SK-N-SH treated with all-trans-retinoic acid at 6 μM for 48 hours (cell line): ENCODE measurements around the gene PAPSS1.

Experiments
- ATAC-seq: fragments of 200-7000 bp; cut with Tn5 transposase; 3 replicates; pipeline ENCODE4 v1.9.1; 2020; ENCODE audit warnings: mild to moderate bottlenecking, moderate library complexity
- BACH2 ChIP-seq: fragments of 250-450 bp; sonication (Bioruptor Pico); IDR thresholded peaks from 2 replicates; pipeline ENCODE4 v1.9.0; 2021; ENCODE audit warnings: mild to moderate bottlenecking, borderline replicate concordance
- CSDC2 ChIP-seq: fragments of 250-450 bp; sonication (Bioruptor Pico); IDR thresholded peaks from 2 replicates; pipeline ENCODE4 v1.5.0; 2020; ENCODE audit warnings: mild to moderate bottlenecking, moderate library complexity
- ESRRG ChIP-seq: fragments of 250-450 bp; sonication (Bioruptor Pico); IDR thresholded peaks from 2 replicates; pipeline ENCODE4 v1.6.1; 2021; ENCODE audit warnings: mild to moderate bottlenecking
- GLIS3 ChIP-seq: fragments of 250-450 bp; sonication (Bioruptor Pico); IDR thresholded peaks from 2 replicates; pipeline ENCODE4 v1.5.0; 2020; ENCODE audit warnings: mild to moderate bottlenecking, moderate library complexity
- ISL1 ChIP-seq: fragments of 250-450 bp; sonication (Bioruptor Pico); IDR thresholded peaks from 2 replicates; pipeline ENCODE4 v2.1.2; 2022; ENCODE audit warnings: mild to moderate bottlenecking, moderate library complexity
- PPARA ChIP-seq: fragments of 250-450 bp; sonication (Bioruptor Pico); IDR thresholded peaks from 2 replicates; pipeline ENCODE4 v1.5.0; 2020; ENCODE audit warnings: mild to moderate bottlenecking, borderline replicate concordance
- RARB ChIP-seq: fragments of 250-450 bp; sonication (Bioruptor Pico); IDR thresholded peaks from 2 replicates; pipeline ENCODE4 v1.8.0; 2021; ENCODE audit warnings: mild to moderate bottlenecking, moderate library complexity
- SNAI2 ChIP-seq: fragments of 250-450 bp; sonication (Bioruptor Pico); IDR thresholded peaks from 2 replicates; pipeline ENCODE4 v1.5.0; 2020; ENCODE audit warnings: mild to moderate bottlenecking, moderate library complexity
- TOX ChIP-seq: fragments of 250-450 bp; sonication (Bioruptor Pico); IDR thresholded peaks from 2 replicates; pipeline ENCODE4 v1.8.0; 2021; ENCODE audit warnings: mild to moderate bottlenecking, moderate library complexity, borderline replicate concordance
- ZC3H10 ChIP-seq: fragments of 250-450 bp; sonication (Bioruptor Pico); IDR thresholded peaks from 2 replicates; pipeline ENCODE4 v1.5.1; 2021; ENCODE audit warnings: mild to moderate bottlenecking, moderate library complexity
- ZFP3 ChIP-seq: fragments of 250-450 bp; sonication (Bioruptor Pico); IDR thresholded peaks from 2 replicates; pipeline ENCODE4 v1.5.0; 2020; ENCODE audit warnings: mild to moderate bottlenecking, moderate library complexity
- ZFP30 ChIP-seq: fragments of 450-650 bp; formaldehyde crosslinking; IDR thresholded peaks from 2 replicates; pipeline ENCODE4 v1.5.0; 2022; ENCODE audit warnings: mild to moderate bottlenecking, moderate library complexity
- ZNF565 ChIP-seq: fragments of 450-650 bp; formaldehyde crosslinking; conservative IDR thresholded peaks from 2 replicates; pipeline ENCODE4 v1.5.0; 2020; ENCODE audit warnings: low read depth, mild to moderate bottlenecking, moderate library complexity
- ZNF70 ChIP-seq: fragments of 450-650 bp; formaldehyde crosslinking; IDR thresholded peaks from 2 replicates; pipeline ENCODE4 v1.5.0; 2020; ENCODE audit warnings: mild to moderate bottlenecking, moderate library complexity
- ZNF8 ChIP-seq: fragments of 450-650 bp; formaldehyde crosslinking; IDR thresholded peaks from 2 replicates; pipeline ENCODE4 v1.5.0; 2020; ENCODE audit warnings: mild to moderate bottlenecking, moderate library complexity
- TF ChIP-seq, protein P1 (sequence below): fragments of 250-450 bp; sonication (Bioruptor Pico); IDR thresholded peaks from 2 replicates; pipeline ENCODE4 v1.5.0; 2020; ENCODE audit warnings: mild to moderate bottlenecking, moderate library complexity
- TF ChIP-seq, protein P2 (sequence below): fragments of 250-450 bp; sonication (Bioruptor Pico); IDR thresholded peaks from 2 replicates; pipeline ENCODE4 v1.5.1; 2020; ENCODE audit warnings: low read depth, mild to moderate bottlenecking, moderate library complexity
- TF ChIP-seq, protein P3 (sequence below): fragments of 250-450 bp; sonication (Bioruptor Pico); IDR thresholded peaks from 2 replicates; pipeline ENCODE4 v1.5.1; 2021; ENCODE audit warnings: mild to moderate bottlenecking, moderate library complexity
- TF ChIP-seq, protein P4 (sequence below): fragments of 250-450 bp; sonication (Bioruptor Pico); IDR thresholded peaks from 2 replicates; pipeline ENCODE4 v1.8.0; 2021; ENCODE audit warnings: low read depth, mild to moderate bottlenecking, moderate library complexity, borderline replicate concordance
- TF ChIP-seq, protein P5 (sequence below): fragments of 250-450 bp; sonication (Bioruptor Pico); IDR thresholded peaks from 2 replicates; pipeline ENCODE4 v1.8.0; 2020; ENCODE audit warnings: mild to moderate bottlenecking, moderate library complexity, borderline replicate concordance

PAPSS1 gene

DNA sequence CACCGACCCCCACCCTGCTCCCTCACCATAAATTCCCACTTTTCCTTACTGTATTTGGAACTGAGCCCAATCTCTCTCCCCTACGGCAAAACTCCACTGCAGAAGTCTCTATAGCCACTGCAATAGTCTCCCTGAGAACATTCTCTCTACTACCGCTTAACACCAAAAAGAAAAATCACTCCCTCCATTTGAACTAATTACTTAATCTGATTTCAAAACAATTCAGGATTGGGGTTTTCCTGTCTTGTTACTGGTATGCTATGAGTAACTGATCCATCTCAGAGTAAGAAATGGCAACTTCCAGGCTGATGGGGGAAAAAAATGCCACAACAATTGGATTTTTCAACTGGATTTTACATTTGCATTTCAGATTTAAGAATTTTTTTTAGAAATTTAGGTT is 5.8 kb downstream of the PAPSS1 start:
- TF ChIP-seq ZC3H10 (no peak), ZFP30 (CRISPR knock-in tag) (no peak), RARB (CRISPR knock-in tag) (no peak), ESRRG (CRISPR knock-in tag) (no peak), ZNF8 (CRISPR knock-in tag) (no peak), BACH2 (CRISPR knock-in tag) (no peak), TOX (CRISPR knock-in tag) (no peak), SNAI2 (CRISPR knock-in tag) (no peak), PPARA (CRISPR knock-in tag) (no peak), ZFP3 (CRISPR knock-in tag) (no peak), ZNF70 (CRISPR knock-in tag) (no peak)
- TF ChIP-seq, protein P1, sequence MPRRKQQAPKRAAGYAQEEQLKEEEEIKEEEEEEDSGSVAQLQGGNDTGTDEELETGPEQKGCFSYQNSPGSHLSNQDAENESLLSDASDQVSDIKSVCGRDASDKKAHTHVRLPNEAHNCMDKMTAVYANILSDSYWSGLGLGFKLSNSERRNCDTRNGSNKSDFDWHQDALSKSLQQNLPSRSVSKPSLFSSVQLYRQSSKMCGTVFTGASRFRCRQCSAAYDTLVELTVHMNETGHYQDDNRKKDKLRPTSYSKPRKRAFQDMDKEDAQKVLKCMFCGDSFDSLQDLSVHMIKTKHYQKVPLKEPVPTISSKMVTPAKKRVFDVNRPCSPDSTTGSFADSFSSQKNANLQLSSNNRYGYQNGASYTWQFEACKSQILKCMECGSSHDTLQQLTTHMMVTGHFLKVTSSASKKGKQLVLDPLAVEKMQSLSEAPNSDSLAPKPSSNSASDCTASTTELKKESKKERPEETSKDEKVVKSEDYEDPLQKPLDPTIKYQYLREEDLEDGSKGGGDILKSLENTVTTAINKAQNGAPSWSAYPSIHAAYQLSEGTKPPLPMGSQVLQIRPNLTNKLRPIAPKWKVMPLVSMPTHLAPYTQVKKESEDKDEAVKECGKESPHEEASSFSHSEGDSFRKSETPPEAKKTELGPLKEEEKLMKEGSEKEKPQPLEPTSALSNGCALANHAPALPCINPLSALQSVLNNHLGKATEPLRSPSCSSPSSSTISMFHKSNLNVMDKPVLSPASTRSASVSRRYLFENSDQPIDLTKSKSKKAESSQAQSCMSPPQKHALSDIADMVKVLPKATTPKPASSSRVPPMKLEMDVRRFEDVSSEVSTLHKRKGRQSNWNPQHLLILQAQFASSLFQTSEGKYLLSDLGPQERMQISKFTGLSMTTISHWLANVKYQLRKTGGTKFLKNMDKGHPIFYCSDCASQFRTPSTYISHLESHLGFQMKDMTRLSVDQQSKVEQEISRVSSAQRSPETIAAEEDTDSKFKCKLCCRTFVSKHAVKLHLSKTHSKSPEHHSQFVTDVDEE (CRISPR knock-in tag) = no peak
- TF ChIP-seq, all 23 proteins: peak for 0
- ATAC-seq = no peak

DNA sequence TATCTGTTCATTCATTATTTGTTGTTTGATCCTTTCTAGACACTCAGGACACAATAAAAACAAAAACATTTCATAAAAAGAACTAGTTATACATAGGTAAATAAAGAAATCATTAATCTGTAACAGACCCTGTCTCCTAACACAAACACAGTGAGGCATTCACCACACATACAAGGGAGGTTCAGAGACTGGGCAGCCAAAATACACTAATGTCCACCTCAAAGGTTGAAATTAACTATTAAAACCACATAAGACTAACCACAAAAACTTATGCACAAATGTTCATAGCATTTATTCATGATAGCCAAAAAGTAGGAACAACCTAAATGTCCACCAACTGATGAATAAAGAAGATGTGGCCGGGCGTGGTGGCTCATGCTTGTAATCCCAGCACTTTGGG is 7.8 kb downstream of the PAPSS1 start:
- ATAC-seq = no peak
- TF ChIP-seq RARB (CRISPR knock-in tag) (no peak), GLIS3 (CRISPR knock-in tag) (no peak), CSDC2 (CRISPR knock-in tag) (no peak), ZFP3 (CRISPR knock-in tag) (no peak), ZFP30 (CRISPR knock-in tag) (no peak), ISL1 (CRISPR knock-in tag) (no peak), ZNF565 (CRISPR knock-in tag) (no peak), ESRRG (CRISPR knock-in tag) (no peak)
- TF ChIP-seq, protein P2, sequence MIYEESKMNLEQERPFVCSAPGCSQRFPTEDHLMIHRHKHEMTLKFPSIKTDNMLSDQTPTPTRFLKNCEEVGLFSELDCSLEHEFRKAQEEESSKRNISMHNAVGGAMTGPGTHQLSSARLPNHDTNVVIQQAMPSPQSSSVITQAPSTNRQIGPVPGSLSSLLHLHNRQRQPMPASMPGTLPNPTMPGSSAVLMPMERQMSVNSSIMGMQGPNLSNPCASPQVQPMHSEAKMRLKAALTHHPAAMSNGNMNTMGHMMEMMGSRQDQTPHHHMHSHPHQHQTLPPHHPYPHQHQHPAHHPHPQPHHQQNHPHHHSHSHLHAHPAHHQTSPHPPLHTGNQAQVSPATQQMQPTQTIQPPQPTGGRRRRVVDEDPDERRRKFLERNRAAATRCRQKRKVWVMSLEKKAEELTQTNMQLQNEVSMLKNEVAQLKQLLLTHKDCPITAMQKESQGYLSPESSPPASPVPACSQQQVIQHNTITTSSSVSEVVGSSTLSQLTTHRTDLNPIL (CRISPR knock-in tag) = no peak
- TF ChIP-seq, protein P3, sequence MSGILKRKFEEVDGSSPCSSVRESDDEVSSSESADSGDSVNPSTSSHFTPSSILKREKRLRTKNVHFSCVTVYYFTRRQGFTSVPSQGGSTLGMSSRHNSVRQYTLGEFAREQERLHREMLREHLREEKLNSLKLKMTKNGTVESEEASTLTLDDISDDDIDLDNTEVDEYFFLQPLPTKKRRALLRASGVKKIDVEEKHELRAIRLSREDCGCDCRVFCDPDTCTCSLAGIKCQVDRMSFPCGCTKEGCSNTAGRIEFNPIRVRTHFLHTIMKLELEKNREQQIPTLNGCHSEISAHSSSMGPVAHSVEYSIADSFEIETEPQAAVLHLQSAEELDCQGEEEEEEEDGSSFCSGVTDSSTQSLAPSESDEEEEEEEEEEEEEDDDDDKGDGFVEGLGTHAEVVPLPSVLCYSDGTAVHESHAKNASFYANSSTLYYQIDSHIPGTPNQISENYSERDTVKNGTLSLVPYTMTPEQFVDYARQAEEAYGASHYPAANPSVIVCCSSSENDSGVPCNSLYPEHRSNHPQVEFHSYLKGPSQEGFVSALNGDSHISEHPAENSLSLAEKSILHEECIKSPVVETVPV = no peak
- TF ChIP-seq, protein P4, sequence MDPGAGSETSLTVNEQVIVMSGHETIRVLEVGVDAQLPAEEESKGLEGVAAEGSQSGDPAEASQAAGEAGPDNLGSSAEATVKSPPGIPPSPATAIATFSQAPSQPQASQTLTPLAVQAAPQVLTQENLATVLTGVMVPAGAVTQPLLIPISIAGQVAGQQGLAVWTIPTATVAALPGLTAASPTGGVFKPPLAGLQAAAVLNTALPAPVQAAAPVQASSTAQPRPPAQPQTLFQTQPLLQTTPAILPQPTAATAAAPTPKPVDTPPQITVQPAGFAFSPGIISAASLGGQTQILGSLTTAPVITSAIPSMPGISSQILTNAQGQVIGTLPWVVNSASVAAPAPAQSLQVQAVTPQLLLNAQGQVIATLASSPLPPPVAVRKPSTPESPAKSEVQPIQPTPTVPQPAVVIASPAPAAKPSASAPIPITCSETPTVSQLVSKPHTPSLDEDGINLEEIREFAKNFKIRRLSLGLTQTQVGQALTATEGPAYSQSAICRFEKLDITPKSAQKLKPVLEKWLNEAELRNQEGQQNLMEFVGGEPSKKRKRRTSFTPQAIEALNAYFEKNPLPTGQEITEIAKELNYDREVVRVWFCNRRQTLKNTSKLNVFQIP (CRISPR knock-in tag) = no peak
- TF ChIP-seq, protein P5, sequence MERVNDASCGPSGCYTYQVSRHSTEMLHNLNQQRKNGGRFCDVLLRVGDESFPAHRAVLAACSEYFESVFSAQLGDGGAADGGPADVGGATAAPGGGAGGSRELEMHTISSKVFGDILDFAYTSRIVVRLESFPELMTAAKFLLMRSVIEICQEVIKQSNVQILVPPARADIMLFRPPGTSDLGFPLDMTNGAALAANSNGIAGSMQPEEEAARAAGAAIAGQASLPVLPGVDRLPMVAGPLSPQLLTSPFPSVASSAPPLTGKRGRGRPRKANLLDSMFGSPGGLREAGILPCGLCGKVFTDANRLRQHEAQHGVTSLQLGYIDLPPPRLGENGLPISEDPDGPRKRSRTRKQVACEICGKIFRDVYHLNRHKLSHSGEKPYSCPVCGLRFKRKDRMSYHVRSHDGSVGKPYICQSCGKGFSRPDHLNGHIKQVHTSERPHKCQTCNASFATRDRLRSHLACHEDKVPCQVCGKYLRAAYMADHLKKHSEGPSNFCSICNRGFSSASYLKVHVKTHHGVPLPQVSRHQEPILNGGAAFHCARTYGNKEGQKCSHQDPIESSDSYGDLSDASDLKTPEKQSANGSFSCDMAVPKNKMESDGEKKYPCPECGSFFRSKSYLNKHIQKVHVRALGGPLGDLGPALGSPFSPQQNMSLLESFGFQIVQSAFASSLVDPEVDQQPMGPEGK (CRISPR knock-in tag) = no peak

DNA sequence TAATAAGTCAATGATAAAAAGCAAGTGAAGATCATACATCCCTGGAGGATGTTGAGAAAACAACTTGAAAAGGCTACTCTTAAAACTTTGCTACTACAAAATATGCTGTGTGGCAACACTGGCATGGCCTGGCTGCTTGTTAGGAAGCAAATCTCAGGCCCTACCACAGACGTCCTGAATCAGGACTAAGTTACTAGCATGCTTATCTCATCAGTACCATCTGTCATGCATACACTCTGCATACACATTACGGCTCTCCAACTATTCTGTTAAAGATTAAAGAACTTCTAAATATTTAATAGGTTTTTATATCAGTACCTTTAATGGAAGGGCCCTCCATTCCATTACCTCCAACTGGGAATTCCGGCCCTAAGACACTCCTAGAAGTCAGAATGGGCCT is 8.2 kb downstream of the PAPSS1 start:
- ATAC-seq = no peak
- TF ChIP-seq RARB (CRISPR knock-in tag) = no peak
- no peak for TF ChIP-seq CSDC2 (CRISPR knock-in tag)
- no peak for TF ChIP-seq ESRRG (CRISPR knock-in tag)
- no peak for TF ChIP-seq TOX (CRISPR knock-in tag)
- TF ChIP-seq, protein P4 (CRISPR knock-in tag) = no peak
- no peak for TF ChIP-seq ISL1 (CRISPR knock-in tag)
- TF ChIP-seq GLIS3 (CRISPR knock-in tag) = no peak
- TF ChIP-seq, protein P5 (CRISPR knock-in tag) = no peak
- TF ChIP-seq, protein P1 (CRISPR knock-in tag) = no peak
- no peak for TF ChIP-seq SNAI2 (CRISPR knock-in tag)
